Muscle of arm (tissue), 12 donors: Measurements from ENCODE around the gene HERC2. TPM values are rescaled to one million over a fixed set of nuclear protein-coding genes. Genes with fewer than 3 reads are reported as not detected.
"Not testable (repeated sequence)": the region's sequence is repeated elsewhere in the genome, so short reads cannot be mapped to it uniquely, and the experiment has no call there.

Experiments
- DNase-seq: peaks from one replicate; pipeline ENCODE4 v3.0.0-alpha.2; 2013
- polyA plus RNA-seq, 12 donors: library from polyadenylated mRNA; unstranded; fragments of 120-200 nt; gene quantifications; one replicate each; pipeline ENCODE4 v1.2.1, GENCODE V29; 2013; ENCODE audit not compliant: insufficient read length in 12 of 12

The HERC2 gene
- polyA plus RNA-seq, 12 donors: 30.9 to 66.8 (median 36.6) TPM; not detected in 1

DNA sequence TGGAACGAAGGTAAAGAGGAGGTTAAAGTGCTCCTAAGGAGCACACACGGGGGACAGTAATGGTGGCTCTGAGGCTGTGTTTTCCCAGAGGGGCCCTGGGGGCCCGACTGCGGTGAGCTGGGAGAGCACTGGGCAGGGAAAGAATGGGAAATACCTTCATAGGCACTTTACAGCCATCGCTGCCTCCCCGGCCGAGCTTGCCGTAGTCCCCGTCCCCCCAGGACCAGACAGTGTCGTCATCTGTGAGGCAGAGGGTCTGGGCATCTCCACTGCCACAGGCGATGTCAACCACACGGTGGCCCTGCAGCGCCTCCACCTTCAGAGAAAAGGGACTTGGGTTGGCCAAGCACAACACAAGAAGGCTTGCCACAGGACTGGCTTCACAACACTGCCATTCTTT, 190.0 kb downstream of the HERC2 start:
- DNase-seq: no peak

DNA sequence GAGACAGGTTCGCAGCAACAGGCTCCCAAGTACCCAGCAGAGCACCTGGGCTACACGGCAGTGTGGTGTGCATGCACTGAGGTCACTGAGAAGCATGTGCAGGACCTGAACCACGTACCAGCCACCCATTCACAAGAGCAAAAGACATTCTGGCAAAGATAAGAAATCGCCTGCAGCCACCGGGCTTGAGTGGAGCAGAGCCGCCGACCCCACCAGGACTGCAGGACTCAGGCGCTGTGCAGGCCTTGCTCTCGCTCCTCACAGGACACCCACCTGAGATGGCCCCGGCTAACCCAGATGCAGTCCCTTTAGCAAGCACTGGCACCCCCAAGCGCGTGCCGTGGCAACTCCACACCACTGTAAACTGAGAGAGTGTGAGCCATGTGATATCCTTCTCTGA, 190.6 kb downstream of the HERC2 start:
- DNase-seq: no peak

DNA sequence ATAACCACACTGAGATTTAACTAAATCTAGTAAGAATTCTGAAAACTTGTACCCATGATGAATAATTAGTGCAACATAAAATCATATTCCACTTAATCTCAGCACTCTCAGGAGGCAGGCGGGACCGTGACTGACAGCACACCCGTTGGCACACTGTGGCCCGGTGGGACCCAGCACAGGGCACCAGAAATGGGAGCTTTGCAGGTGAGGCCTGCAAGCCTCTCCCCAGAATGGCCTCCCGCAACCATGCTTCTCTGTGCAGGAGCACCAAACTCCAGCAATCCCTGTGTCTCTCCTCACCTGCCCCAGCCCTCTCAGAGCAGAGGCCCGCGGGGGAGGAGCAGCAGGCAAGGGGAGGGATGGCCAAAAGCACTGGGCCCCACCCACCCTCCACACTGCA, 191.3 kb downstream of the HERC2 start:
- no peak for DNase-seq

DNA sequence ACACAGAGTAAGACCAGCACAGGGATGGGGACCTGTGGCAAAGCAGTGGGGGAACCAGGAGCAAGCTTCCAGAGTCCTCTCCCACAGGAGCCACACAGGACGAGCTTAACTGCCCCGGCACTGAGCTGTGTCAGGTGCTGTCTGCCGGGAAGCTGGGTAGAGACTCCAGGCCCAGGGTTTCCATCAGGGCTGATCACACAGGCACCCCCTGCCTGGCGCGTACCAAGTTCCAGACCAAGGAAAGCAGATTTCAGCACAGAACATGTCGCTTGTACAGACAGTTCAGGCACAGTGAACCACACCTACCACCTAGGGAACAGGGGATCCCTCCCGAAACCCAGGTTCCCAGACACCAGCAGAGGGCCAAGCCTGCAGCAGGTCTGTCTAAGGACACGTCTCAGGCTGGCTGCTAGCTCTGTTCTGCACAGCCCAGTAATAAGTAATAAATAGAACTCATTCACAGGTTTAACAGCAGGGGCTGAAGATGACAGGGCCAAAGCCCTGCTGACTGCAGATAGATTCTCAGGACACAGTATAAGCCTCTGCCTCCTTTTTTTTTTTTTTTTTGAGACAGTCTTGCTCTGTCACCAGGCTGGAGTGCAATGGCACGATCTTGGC, 192.6 kb downstream of the HERC2 start:
- no peak for DNase-seq

DNA sequence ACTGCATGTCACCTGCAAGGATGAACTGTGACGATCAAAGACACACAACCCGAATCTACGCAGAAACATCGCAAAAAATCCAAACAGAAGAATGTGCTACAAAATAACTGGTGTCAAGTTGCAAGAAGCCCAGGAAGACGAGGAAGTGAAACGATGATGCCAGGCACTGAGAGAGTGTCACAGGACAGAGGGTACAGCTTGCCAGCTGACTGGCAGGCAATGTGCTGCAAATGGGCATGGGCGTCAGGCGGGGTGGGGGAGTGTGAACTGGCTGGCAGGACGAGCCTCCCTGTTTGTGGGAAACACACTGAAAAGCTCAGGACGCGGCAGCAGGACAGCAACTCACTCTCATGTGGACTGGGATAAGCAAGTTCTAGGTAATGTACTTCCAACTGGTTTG, 193.9 kb downstream of the HERC2 start:
- DNase-seq: no peak

DNA sequence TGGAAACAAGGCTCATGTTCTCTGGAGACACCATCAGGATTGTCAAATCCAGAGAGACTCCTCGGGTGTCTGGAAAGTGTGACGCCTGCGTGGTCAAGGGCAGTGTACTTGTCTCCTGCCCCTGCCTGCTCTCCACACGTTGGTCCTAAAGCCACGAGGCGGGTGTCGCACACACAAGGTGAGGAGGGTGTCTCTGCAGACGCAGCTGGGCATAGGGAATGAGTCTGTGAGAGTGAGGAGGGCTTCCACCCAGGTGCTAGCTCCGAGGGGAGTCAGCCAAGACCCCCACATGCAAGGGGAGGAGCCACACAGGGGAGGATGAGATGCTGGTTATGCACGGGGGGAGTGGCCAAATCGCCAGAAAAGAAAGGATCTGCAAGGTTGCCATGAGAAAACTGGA, 194.9 kb downstream of the HERC2 start:
- no peak for DNase-seq

DNA sequence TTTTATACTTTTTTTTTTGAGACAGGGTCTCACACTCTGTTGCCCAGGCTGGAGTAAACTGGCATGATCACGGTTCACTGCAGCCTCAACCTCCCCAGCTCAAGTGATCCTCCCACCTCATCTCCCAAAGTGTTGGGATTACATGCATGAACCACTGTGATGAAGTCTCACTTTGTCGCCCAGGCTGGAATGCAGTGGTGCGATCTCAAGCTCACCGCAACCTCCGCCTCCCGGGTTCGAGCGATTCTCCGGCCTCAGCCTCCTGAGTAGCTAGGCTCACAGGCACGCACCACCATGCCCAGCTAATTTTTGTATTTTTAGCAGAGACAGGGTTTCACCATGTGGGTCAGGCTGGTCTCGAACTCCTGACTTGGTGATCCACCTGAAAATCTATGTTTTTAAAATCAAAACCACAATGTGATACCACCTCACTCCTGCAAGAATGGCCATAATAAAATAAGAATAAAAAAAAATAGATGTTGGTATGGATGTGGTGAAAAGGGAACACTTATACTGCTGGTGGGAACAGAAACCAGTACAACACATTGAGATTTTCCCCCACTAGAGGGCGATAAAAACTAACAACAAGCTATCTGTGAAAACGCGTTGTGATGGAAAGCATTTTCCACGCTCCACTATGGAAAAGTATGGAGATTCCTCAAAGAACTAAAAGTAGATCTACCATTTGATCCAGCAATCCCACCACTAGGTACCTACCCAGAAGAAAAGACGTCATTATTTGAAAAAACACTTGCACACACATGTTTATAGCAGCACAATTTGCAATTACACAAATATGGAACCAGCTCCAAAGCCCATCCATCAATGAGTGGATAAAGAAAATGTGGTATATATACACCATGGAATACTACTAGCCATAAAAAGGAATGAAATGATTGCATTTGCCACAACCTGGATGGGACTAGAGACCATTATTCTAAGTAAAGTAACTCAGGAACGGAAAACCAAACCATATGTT, 196.0 kb downstream of the HERC2 start:
- peak; percentile 69 for DNase-seq

DNA sequence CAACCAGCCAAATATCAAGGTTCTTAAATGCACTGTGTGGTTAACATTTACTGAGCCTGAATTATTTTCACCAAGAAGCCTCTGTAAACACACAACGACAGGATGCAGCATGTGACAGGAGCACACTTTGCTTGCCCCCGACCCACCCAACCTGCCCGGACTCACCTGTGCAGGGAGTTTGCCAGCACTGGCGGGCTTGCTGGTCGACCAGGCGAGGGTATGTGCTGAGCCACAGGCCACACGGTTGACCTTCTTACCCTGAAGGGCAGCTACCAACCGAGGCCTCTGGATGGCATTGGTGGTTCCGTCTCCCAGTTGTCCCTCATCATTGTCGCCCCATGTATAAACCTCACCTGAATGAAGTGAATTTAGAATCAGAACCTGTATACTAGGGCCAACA, 197.1 kb downstream of the HERC2 start:
- DNase-seq: no peak

DNA sequence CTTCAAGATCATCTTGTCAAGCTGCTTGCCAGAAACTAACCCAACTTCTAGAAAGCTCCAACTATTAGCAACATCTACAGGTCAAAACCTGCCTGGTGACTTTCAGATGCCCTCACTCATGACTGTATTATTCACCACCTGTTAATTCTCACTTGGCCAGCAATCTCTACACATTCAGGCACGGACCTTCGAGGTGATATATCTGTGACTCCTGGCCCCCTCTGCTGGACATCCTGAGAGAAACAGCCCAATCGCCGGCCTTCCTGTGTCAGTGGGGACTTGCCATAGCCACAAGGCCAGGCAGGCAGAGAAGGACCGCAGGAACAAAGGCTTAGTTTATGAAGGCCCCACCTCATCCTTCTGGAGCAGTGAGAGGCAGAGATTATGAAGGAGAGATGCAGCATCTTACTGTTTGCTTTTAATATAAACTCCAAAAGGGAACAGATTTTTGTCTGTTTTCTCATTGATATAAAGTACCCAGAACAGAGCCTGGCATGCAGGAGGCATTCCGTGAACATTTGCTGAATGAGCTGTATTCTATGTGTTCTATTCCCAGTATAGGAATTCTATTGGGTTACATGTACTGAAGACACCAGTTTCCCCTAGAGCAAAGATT, 198.5 kb downstream of the HERC2 start:
- DNase-seq: peak; percentile 64

DNA sequence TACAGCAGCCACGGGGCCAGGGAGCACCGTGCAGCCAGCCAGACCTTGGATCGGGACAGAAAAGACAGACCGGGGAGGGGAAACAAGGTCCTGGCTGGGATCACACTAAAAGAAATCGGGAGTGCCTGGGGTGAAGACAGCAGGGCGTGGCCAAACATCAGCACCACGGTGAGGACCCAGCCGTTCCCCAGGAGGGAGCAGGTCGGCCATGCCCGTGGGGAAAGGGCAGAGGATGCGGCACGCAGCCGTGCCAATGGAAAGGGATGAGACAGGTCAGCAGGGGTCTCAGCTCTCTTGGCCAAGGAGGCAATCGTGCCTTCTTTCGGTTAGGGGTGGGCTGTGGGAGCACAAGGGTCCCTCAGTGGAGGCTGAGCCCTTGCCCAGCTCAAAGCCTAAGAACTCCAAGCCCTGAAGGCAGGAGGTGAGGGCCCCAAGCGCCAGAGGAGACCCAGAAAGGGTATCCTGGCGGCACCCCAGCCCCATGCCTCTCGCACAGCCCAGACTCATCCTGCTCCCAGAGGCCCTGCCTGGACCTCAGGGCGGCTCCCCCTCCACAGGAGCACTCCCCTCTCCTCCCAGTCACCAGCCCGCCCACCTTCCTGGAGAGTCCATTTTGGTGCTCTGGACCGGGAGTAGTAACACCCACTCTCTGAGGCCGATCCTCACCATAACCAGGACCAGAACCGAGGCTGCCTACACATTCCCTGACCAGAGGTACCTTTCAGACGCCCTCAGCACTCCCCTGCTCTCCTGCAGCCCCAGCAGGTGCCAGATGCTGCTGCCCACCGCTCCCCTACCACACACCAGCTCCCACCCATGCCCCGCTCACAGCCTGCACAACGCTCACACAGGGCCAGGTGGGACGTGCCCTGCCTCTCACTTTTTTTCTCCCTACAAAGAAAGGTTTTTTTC, 199.7 kb downstream of the HERC2 start:
- DNase-seq: no peak

DNA sequence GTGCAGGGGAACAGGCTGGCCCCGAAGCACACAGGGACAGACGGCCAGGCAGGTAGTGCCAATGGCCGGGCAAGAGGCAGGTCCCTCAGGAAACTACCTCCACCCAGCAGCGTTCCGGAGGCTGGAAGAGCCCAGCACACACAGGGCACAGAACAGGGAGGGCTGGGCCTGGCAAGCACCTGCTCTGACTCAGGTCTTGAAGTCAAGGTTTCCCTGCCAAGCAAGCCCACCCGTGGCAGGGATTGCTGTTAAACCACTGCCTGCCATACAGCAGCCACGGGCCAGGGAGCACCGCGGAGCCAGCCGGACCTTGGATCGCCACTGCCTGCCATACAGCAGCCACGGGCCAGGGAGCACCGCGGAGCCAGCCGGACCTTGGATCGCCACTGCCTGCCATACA, 200.4 kb downstream of the HERC2 start:
- DNase-seq: not testable (repeated sequence)

DNA sequence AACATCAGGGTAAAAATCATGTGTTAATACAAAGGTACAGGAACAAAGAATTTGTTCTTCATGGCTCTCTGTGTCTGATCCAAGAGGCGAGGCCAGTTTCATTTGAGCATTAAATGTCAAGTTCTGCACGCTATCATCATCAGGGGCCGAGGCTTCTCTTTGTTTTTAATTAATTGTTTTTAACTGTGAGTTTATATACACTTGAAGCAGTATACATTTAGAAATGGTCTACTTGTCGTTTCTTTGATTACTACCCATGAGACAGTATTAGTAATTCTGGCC, 201.7 kb downstream of the HERC2 start:
- no peak for DNase-seq

DNA sequence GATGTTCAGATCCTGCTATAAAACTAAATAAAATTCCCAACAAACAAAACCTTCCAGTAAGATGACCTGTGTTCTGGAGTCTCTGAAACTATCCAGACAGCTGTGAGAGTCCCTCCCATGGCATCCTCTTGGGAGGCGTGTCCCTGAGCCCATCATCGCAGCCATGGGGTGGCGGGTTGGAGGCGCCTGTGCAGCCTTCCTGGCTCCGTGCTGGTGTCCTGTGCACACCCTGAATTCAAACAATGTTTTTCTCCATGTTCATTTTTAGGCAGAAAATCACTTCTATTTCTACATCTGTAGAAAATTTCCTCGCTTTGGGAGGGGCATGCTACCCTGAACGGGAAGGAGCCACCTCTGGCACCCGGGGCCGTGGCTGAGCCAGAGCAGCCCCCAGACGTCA, 203.4 kb downstream of the HERC2 start:
- DNase-seq: no peak

DNA sequence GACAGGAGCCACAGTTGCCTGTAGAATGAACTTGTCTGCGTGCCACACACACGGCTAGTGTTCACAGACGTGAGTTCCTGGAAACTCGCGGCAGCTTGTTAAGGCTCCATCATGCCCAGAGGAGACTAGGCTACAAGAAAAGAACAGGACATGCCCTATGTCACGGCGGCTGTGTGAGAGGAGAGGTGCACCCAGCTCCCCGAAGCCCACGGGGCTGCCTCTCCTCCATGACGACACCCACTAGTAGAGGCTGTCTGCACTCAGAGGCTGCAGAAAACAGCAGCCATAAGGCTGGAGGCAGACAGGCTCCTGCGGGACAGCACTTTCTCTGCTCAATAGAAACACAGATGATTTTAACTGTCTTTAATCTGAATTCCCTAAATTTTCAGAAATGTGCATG, 203.9 kb downstream of the HERC2 start:
- DNase-seq: no peak

DNA sequence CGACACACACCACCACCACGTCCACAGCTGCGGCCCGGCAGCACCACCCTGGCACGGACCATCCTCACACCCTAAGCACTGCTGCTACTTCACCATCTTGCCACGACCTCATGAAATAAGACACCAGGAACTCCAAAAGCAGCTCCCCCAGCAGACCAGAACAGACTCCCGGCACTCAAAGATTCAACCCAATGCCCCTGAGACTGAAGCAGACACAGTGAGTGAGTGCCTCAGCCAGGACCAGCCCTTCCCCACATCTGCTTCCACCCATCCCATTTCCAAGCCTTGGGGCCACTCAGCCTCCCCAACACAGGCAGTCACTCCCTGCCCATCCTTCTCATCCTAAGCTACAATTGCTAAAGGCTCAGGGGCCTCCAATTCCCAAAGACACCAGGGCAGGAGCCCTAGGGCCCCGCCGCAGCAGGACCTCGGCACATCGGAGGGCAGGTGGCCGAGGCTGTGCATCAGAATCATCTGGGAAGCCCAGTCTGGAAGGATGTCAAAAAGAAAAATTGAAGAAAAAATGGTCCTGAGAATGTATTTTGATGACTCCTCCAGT, 204.5 kb downstream of the HERC2 start:
- no peak for DNase-seq

DNA sequence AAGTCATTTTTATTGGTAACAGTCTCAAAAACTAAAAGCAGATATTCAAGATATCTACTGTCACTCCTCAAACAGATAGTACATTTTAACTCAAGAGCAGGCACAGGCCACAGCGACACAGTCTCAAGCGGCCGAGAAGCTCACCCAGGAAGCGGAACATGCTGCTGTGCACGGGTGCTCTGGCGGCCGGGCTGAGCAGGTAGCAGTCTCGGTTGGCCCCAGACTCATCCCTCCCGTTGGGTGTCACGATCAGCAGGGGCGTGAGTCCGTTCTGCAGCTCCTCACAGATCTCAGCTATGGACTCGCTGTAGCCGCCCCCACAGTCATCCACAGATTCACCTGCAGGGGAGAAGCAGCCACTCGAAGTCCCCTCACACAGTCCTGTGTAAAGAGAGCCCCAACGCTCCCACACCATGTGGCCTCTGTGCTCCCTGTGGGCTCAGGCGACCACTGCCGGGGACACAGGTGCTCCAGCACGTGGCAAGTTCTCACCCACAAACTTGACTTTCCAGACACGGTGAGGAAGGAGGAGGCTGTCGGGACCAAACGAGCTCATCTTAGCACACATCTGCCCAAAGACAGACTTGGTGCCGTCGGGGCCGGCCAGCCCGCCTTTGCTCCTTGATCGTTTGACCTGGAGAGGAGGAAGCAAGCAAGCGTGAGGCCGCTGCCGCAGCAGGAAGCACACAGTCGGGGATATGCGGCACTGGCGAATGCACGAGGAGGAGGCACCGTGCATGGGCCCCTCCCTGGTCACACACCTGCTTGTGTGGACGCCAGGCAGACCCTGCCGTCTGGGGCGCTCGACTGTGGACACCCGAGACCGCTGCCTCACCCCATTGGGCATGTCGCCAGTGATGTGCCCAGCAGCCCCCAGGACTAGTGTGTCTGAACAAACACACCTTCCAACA, 205.2 kb downstream of the HERC2 start:
- DNase-seq: no peak

DNA sequence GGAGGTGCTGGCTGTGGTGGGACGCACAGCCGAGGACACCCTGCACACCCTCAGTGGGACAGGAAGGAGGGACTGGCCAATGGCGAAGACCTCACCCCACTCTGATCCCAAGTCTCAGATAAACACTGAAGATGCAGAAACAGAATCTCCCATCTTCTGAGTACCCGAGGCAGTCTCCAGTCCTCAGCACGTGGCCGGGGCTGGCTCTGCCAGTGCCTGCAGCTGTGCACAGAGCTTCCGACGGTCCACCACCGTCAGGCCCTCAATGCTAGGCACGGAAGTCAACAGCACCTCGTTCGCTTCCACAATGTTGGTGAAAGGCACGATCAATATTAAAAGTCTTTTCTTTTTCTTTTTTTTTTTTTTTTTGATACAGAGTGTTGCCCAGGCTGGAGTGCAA, 206.1 kb downstream of the HERC2 start:
- DNase-seq: no peak

DNA sequence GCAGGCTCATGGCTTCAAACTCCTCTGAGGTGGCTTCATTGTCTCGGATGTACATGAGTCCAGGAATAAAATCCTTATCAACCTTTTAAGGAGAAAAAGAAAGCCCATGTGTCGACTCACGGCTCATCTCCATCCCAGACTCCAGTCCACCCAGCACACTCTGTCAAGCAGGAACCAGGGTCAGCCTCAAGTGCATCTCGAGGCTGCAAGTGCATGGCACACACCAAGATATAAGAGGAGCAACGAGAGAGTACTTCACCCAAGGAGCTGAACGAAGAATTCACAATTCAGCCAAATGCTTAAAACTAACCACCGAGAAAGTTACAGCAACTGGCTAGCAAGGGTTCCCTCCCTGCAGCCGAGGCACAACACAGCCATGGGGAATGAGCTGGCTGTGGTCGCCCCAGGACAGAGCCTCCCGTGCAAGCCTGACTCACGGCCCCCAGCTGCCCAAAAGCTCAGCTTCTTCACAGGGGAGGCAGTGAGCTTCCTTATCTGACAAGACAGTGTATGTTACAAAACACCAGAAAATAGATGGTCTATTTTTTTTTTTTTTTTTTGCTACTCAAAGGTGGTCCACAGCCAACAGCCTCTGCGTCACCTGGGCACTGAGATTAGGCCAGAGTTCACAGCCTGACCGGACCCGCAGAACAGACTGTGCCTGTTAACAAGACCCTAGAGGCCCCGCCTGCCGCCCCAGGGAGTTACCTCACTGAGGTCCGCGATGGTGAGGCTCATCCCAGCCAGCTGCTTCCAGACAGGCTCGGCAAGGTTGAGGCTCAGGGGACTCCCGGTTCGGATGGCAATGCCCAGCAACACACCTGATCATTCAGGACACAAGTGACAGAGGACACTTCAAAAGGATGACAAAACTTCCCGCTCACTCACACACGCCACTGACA, 207.0 kb downstream of the HERC2 start:
- DNase-seq: no peak

DNA sequence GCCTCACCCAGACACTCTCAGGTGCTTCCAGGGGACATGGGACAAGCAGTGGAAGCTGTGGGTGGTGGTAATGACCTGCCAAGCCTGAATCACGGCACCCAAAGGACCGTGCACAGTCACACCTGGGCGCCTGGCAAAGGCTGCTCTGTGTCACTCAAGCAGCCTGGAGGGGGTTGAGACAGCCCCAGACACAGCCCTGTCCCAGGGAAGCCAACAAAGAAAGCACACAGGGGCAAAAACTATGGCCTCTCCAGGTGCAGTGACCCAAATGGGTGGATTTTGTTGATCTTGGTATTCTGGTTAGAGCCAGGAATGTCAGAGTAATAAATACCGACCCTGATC, 207.9 kb downstream of the HERC2 start:
- no peak for DNase-seq
